Esophagus mucosa (tissue), 1 donor: ENCODE measurements around the gene TXNL4B. TPM values are rescaled to one million over a fixed set of nuclear protein-coding genes. Genes with fewer than 3 reads are reported as not detected.

Experiments
- ATAC-seq: fragments of 200-7000 bp; cut with Tn5 transposase; one replicate; pipeline ENCODE4 v1.9.1; 2020
- total RNA-seq: library from RNA; stranded (reverse); gene quantifications from one replicate; pipeline ENCODE4 v1.2.4, GENCODE V29; 2023
- donor health status: DM: yes; HTN: yes; CAD: no.

The TXNL4B gene
- 10.0 TPM for total RNA-seq

- peak; percentile 100 for ATAC-seq
Measured at GRCh38 chr16:72093448-72094265, at the start of gene TXNL4B, which contains the start of gene DHX38. Gene TXNL4B (minus strand): TSS chr16:72093620. CDS start chr16:72090749, 2,871 bp downstream. Gene DHX38 (plus strand): TSS chr16:72093847. CDS start chr16:72096158, 2,311 bp downstream.

GRCh38 chr16:72142476-72142875, 49.1 kb upstream of the TXNL4B start:
- ATAC-seq = no peak

- ATAC-seq = no peak
Measured at GRCh38 chr16:72139908-72140307, 46.5 kb upstream of the TXNL4B start.

- ATAC-seq = no peak
Measured at GRCh38 chr16:72138064-72138572, 44.7 kb upstream of the TXNL4B start.

GRCh38 chr16:72137380-72138063, 44.1 kb upstream of the TXNL4B start:
- no peak for ATAC-seq

- no peak for ATAC-seq
Measured at GRCh38 chr16:72134507-72134906, 41.1 kb upstream of the TXNL4B start.

GRCh38 chr16:72132726-72133125, 39.3 kb upstream of the TXNL4B start:
- no peak for ATAC-seq

GRCh38 chr16:72131036-72131435, 37.6 kb upstream of the TXNL4B start:
- ATAC-seq = no peak

- no peak for ATAC-seq
Measured at GRCh38 chr16:72129976-72130656, 36.7 kb upstream of the TXNL4B start.

GRCh38 chr16:72128701-72129100, 35.3 kb upstream of the TXNL4B start:
- ATAC-seq = no peak

- no peak for ATAC-seq
Measured at GRCh38 chr16:72126429-72126765, 33.0 kb upstream of the TXNL4B start.

- no peak for ATAC-seq
Measured at GRCh38 chr16:72125635-72126428, 32.4 kb upstream of the TXNL4B start.

- ATAC-seq = peak; percentile 83
Measured at GRCh38 chr16:72124761-72125634, 31.6 kb upstream of the TXNL4B start.

GRCh38 chr16:72124148-72124547, 30.7 kb upstream of the TXNL4B start:
- ATAC-seq = no peak

- ATAC-seq = no peak
Measured at GRCh38 chr16:72123426-72123825, 30.0 kb upstream of the TXNL4B start.

GRCh38 chr16:72122916-72123315, 29.5 kb upstream of the TXNL4B start:
- no peak for ATAC-seq

GRCh38 chr16:72122308-72122707, 28.9 kb upstream of the TXNL4B start:
- ATAC-seq = no peak

- ATAC-seq = no peak
Measured at GRCh38 chr16:72120026-72120425, 26.6 kb upstream of the TXNL4B start.

GRCh38 chr16:72113616-72113945, 20.2 kb upstream of the TXNL4B start:
- ATAC-seq = peak; percentile 5

GRCh38 chr16:72112906-72113615, 19.6 kb upstream of the TXNL4B start:
- peak; percentile 83 for ATAC-seq

- no peak for ATAC-seq
Measured at GRCh38 chr16:72112452-72112792, 19.0 kb upstream of the TXNL4B start.
